HepG2 (cell line): ENCODE data around the gene SRCIN1. TPM values are rescaled to one million over a fixed set of nuclear protein-coding genes. Genes with fewer than 3 reads are reported as not detected.

Source experiments
- ARID2 ChIP-seq: sonication (generic); formaldehyde crosslinking; IDR thresholded peaks from 2 replicates; pipeline ENCODE4 v1.8.1; 2022; ENCODE audit warnings: mild to moderate bottlenecking, missing genetic modification reagents, borderline replicate concordance
- POLR2A ChIP-seq, 2 experiments: IDR thresholded peaks; 2 replicates each; pipeline ENCODE4 v1.6.1; 2011; ENCODE audit warnings: low read depth in 2 of 2, low read length in 2 of 2, mild to moderate bottlenecking in 1 of 2, moderate library complexity in 1 of 2; ENCODE audit not compliant: insufficient read depth in 1 of 2
- REST ChIP-seq, 2 experiments: IDR thresholded peaks; 2 replicates each; pipeline ENCODE4 v1.6.1; 2011 to 2012; ENCODE audit warnings: low read length in 2 of 2, borderline replicate concordance in 1 of 2, low read depth in 1 of 2, mild to moderate bottlenecking in 1 of 2, moderate library complexity in 1 of 2
- TEAD3 ChIP-seq: optimal IDR thresholded peaks from 2 replicates; pipeline ENCODE3; 2016; ENCODE audit warnings: borderline replicate concordance
- ZBTB21 ChIP-seq: sonication (generic); formaldehyde crosslinking; IDR thresholded peaks from 2 replicates; pipeline ENCODE4 v1.4.0; 2020; ENCODE audit warnings: missing genetic modification reagents
- ZNF543 ChIP-seq: sonication (generic); formaldehyde crosslinking; IDR thresholded peaks from 2 replicates; pipeline ENCODE4 v1.4.0; 2020; ENCODE audit warnings: mild to moderate bottlenecking, missing genetic modification reagents
- ZNF564 ChIP-seq: sonication (generic); formaldehyde crosslinking; IDR thresholded peaks from 2 replicates; pipeline ENCODE4 v1.8.1; 2023; ENCODE audit warnings: mild to moderate bottlenecking, missing genetic modification reagents
- ZNF878 ChIP-seq: sonication (generic); formaldehyde crosslinking; IDR thresholded peaks from 2 replicates; pipeline ENCODE4 v1.8.1; 2023; ENCODE audit warnings: mild to moderate bottlenecking, missing genetic modification reagents, moderate library complexity
- polyA plus RNA-seq, 8 experiments: library from polyadenylated mRNA; depleted of rRNA in 3 of 8; stranded (reverse) in 7 of 8; unstranded in 1 of 8; fragments of >200 nt; fragmentation: Illumina TruSeq in 4 of 8; extraction: Trizol in 4 of 8; gene quantifications; 2 replicates each; pipeline versions ENCODE4 v1.2.1 to v1.2.3, GENCODE V29; 2011 to 2016; ENCODE audit warnings: low read depth in 4 of 8, missing spikeins in 1 of 8, mixed read lengths in 1 of 8; ENCODE audit not compliant: insufficient read depth in 1 of 8
- total RNA-seq, 5 experiments: library from RNA; depleted of rRNA; stranded (reverse); fragments of >200 nt; fragmentation: Illumina TruSeq; extraction: Trizol; gene quantifications; 2 replicates each; pipeline ENCODE4 v1.2.3, GENCODE V29; 2016; ENCODE audit warnings: low read depth in 1 of 5
- TF ChIP-seq, protein P1 (sequence below): sonication (generic); formaldehyde crosslinking; IDR thresholded peaks from 2 replicates; pipeline ENCODE4 v1.5.0; 2020; ENCODE audit warnings: mild to moderate bottlenecking, missing genetic modification reagents, moderate library complexity
- TF ChIP-seq, protein P2 (sequence below): sonication (generic); formaldehyde crosslinking; IDR thresholded peaks from 2 replicates; pipeline ENCODE4 v1.5.1; 2020; ENCODE audit warnings: mild to moderate bottlenecking, missing genetic modification reagents, borderline replicate concordance
- TF ChIP-seq, protein P3 (sequence below), 2 experiments: fragments of 450-650 bp in 1 of 2; sonication (generic) in 1 of 2; formaldehyde crosslinking; IDR thresholded peaks; 2 replicates each; pipeline versions ENCODE4 v1.5.0 to v1.8.0; 2020 to 2022; ENCODE audit warnings: mild to moderate bottlenecking in 1 of 2, missing genetic modification reagents in 1 of 2

The SRCIN1 gene
- total and polyA plus RNA-seq, 2 of the 13 experiments (the other 11 are each of a cell fraction or from before 2014, with no cell fraction given) = 1.2 to 9.6 TPM

DNA sequence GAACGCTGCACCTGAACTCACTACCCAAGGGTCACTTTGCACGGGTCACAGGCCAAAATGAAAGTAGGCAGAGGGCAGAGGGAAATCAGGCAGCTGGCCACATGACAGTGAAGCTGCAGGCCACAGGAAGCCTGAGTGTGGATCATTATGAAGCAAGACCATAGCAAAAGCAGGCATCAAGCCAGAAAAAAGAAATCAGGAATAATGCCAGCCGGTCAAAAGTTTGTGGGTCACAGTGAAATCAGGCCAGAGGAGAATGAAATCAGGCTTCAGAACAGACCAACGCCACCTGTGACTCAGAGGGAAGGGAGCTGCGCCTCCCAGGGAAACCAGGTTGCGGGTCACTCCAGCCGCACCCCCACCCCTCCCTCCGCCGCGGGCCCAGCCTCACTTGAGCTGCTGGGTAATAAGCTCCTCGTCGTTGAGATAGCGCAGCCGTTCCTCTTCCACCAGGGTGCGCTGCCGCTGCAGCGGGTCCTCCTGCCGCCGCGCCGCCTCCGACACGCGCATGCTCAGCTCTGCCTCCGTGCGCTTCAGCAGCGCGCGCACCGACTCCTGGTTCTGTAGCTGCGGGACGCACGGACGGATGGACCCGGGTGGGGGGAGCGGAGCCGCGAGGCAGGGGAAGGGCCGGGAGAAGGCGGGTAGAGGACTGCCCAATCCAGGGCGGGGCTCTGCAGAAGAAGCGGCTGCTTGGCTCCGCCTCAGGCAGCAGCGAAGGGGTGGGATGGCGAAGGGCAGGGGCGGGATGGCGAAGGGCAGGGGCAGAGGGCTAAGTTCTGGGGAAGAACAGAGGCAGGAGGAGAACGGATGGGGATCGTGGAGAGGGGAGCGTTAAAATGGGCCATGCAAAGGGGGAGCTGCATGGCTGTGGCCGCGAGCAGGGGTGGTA is 47.7 kb downstream of the SRCIN1 start (continued):
- peak in 1 of 2 experiments; percentile 8; a peak in 1 of 4 replicates for TF ChIP-seq REST (IDR thresholded peaks at IDR 0.05; ENCODE audit: borderline replicate concordance in 1 of 2, low read depth in 1 of 2, low read length in 2 of 2)
- no peak for TF ChIP-seq ZBTB21 (CRISPR knock-in tag)
- no peak for TF ChIP-seq ZNF564
- TF ChIP-seq, protein P1, sequence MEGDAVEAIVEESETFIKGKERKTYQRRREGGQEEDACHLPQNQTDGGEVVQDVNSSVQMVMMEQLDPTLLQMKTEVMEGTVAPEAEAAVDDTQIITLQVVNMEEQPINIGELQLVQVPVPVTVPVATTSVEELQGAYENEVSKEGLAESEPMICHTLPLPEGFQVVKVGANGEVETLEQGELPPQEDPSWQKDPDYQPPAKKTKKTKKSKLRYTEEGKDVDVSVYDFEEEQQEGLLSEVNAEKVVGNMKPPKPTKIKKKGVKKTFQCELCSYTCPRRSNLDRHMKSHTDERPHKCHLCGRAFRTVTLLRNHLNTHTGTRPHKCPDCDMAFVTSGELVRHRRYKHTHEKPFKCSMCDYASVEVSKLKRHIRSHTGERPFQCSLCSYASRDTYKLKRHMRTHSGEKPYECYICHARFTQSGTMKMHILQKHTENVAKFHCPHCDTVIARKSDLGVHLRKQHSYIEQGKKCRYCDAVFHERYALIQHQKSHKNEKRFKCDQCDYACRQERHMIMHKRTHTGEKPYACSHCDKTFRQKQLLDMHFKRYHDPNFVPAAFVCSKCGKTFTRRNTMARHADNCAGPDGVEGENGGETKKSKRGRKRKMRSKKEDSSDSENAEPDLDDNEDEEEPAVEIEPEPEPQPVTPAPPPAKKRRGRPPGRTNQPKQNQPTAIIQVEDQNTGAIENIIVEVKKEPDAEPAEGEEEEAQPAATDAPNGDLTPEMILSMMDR = peak; percentile 100
- no peak for TF ChIP-seq POLR2A (IDR thresholded peaks at IDR 0.05; ENCODE audit: insufficient read depth in 1 of 2, low read depth in 2 of 2, low read length in 2 of 2)
- TF ChIP-seq, protein P2, sequence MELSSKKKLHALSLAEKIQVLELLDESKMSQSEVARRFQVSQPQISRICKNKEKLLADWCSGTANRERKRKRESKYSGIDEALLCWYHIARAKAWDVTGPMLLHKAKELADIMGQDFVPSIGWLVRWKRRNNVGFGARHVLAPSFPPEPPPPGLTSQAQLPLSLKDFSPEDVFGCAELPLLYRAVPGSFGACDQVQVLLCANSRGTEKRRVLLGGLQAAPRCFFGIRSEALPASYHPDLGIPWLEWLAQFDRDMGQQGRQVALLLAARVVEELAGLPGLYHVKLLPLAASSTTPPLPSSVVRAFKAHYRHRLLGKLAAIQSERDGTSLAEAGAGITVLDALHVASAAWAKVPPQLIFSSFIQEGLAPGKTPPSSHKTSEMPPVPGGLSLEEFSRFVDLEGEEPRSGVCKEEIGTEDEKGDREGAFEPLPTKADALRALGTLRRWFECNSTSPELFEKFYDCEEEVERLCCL (CRISPR knock-in tag) = no peak; the same call in 1 of the 2 replicates
- no peak for TF ChIP-seq ZNF543 (CRISPR knock-in tag)
- peak; percentile 66 for TF ChIP-seq TEAD3 (CRISPR knock-in tag)
- no peak for TF ChIP-seq ZNF878
- TF ChIP-seq, protein P3, sequence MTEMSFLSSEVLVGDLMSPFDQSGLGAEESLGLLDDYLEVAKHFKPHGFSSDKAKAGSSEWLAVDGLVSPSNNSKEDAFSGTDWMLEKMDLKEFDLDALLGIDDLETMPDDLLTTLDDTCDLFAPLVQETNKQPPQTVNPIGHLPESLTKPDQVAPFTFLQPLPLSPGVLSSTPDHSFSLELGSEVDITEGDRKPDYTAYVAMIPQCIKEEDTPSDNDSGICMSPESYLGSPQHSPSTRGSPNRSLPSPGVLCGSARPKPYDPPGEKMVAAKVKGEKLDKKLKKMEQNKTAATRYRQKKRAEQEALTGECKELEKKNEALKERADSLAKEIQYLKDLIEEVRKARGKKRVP (CRISPR knock-in tag; IDR thresholded peaks at IDR 0.05) = peak in 1 of 2 experiments; percentile 23; a peak in 1 of 4 replicates
- TF ChIP-seq ARID2 (CRISPR knock-in tag) = no peak
